DMS153 (cell line): ENCODE data around the gene B4GALNT4.
"Not testable (repeated sequence)": the region's sequence is repeated elsewhere in the genome, so short reads cannot be mapped to it uniquely, and the experiment has no call there.

ENCODE experiments used
- DNase-seq: peaks from one replicate; lab custom pipeline; 2025; lab: John Stamatoyannopoulos, UW

Gene B4GALNT4

DNA sequence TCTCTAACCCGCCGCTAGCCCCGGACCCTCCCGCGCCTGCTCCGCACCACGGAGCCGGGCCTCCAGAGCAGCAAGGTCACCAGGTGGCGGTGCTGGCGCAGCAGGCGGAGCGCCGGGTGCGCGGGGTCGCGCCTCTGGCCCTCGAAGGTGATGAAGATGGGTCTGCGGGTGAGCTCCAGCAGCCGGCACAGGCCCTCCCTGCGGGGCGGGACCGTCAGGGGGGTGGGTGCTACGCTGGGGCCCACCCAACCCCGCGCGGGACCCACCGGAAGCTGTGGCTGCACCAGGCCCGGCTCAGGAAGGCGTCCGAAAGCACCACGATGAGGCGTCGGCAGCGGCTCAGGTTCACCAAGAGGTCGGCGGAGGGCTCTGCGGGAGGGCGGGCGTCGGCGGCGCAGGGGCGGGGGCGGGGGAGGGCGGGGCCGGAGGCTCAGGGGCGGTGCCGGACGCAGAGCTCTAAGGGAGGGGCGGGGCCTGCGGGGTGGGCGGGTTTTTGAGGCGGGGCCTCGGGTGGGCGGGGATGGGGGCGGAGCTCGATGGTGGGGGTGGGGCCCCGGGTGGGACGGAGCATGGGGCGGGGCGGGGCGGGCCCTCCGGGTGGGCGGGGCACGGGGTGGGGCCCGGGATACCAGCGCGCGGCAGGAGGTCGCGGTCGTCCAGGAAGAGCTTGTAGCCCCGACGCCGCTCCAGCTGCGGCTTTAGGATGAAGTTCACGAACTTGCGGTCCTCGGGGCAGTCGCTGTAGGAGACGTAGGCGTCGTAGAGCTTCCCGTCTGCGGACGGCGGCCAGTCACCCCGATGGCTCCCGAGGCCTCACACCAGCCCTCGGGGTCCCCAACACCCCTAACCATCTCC is 37.7 kb downstream of the B4GALNT4 start:
- DNase-seq, result peak; percentile 21

DNA sequence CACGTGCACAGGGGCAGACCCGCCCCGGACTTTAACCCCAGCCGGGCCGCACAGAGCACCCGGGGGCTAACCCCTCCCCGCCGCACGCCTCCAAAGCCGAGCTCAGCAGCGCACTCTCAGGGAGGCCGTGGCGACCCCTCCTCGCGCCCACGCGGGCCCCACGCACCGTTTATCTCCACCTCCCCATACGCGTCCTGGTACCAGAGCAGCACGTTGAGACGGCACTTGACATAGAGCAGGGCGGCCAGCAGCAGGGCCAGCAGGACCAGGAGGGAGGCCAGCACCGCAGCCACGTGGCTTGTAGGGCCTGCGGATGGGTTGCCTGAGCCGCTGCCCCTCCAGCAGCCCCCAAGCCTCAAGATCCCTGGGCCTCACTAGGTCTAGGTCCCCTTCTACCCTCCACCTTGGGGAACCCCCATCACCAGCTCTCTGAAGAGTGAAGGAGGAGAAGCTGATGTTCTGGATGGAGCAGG is 38.4 kb downstream of the B4GALNT4 start:
- no peak for DNase-seq

DNA sequence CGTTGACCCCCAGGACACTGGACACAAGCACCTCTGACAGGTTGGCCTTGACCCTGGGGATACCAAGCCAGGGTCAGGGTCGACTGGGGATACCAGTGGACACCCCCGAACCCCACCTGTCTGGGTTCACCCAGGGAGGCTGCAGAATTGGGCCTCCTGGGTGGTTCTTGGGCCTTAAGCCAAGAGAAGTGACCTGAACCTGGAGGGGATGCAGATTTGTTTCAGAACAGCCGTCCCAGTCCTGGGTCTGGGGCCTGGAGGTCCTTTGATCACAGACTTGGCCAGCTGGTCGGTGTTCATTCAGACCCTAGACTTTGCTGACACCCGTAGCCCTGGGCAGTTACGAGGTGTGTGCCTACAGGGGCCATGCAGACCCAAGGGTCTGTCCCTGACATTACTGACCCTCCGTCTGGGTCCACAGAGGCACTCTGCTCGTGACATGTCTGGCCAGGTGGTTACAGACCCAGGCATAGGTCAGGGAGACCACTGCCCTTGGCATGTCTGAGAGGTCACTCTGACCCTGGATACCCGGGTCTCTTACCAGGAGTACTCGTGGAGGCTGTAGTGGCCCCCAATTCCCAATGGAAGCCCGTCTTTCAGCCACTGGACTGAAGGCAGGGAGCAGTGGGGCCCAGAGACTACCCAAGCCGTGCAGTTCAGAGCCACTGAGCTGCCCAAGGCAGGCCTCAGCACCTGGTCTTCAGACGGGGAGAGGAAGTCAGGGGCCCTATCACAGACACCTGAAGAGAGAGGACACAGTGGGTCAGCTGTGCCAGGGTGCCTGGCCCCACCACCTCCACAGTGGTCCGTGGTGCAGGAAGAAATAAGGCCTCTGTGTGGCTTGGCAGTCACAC is 39.1 kb downstream of the B4GALNT4 start:
- no peak for DNase-seq

DNA sequence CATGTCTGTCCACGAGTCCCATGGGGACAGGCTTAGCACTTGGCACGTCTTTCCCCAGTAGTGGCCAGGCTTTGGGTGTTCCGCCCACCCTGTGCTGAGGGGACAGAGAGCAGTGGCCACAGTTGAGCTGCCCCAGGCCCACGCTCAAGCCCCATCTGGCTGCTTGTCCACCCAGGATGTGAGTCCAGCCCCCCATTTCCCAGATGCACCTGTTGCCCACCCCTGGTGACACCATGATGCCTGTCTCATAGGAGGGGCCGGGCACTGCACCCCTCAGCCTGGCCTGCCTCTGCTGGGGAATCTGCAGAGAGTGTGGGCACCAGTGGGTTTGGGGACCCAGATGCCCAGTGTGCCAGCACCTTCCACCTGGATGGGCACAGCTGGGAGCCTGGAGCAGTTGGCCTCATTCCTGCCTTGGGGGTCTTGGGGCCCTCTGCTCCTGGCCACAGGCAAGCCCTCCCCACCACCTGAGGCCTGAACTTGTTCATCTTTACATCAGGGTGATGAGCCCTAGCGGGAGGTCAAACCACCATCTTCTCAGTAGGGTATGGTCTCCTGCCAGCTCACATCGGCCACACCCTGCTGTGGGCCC is 39.8 kb downstream of the B4GALNT4 start:
- no peak for DNase-seq

DNA sequence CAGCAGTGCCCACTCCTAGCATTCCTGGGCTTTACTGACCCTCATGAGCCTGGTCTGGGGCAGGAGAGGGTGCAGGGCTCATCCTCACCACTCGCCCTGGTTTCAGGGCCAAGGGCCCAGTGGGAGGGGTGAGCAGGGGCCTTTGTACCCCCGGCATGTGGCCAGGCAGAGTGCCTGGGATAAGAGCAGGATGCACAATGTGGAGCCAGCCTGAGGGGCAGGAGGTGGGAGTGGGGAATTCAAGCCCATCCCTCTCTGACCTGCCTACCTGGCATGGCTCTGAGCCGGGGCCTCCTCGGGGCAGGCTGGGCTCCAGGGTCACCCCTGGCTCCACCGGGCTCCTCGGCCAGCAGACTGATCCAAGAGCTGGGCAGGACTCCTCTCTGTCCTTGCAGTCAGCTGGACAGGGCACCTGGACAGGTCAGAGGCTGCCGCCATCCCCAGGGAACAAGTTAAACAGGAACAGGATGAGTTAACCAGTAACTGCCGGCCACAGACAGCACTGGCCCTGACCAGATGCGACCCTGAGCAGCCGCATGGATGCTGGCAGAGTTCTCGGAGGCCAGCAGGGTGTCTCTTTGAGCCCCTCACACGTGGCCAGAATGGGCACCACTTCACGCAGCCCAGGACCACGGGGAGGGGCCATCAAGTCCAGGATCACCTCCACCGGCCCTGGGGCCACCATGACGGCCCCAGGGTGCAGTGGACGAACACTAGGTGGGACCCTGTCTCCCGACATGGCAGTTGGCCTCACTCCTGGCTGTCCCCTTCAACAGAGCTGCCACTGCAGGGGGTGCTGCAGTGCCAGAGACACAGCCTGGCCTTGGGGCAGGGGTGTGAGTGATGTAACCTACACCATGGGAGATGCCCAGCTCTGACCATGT is 40.5 kb downstream of the B4GALNT4 start:
- DNase-seq, result no peak

DNA sequence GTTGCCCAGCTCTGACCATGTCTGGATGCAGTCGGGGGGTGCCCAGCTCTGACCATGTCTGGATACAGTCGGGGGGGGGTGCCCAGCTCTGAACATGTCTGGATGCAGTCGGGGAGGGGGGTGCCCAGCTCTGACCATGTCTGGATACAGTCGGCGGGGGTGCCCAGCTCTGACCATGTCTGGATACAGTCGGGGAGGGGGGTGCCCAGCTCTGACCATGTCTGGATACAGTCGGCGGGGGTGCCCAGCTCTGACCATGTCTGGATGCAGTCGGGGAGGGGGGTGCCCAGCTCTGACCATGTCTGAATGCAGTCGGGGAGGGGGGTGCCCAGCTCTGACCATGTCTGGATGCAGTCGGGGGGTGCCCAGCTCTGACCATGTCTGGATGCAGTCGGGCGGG is 41.4 kb downstream of the B4GALNT4 start:
- DNase-seq, result not testable (repeated sequence)

DNA sequence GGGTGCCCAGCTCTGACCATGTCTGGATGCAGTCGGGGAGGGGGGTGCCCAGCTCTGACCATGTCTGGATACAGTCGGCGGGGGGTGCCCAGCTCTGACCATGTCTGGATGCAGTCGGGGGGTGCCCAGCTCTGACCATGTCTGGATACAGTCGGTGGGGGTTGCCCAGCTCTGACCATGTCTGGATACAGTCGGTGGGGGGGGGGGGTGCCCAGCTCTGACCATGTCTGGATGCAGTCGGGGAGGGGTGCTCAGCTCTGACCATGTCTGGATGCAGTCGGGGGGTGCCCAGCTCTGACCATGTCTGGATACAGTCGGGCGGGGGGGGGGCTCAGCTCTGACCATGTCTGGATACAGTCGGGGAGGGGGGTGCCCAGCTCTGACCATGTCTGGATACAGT is 42.2 kb downstream of the B4GALNT4 start:
- DNase-seq, result not testable (repeated sequence)

DNA sequence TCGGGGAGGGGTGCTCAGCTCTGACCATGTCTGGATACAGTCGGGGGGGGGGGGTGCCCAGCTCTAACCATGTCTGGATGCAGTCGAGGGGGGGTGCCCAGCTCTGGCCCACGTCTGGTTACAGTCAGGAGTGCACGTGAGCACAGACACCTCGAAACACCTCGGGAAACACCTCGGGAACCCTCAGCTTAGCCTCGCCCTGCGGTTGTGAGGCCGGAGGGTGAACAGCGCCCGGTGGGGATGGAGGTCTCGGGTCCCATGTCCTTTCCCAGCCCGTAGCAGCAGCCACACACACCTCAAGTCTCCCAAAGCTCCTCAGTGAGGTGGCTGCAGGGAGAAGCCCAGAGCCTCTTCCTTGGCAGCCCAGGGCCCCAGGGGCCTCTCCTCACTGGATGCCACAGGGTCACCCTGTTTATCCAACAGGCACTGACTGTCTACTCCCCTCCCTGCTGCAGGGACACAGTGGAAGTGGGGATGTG is 43.4 kb downstream of the B4GALNT4 start:
- no peak for DNase-seq

DNA sequence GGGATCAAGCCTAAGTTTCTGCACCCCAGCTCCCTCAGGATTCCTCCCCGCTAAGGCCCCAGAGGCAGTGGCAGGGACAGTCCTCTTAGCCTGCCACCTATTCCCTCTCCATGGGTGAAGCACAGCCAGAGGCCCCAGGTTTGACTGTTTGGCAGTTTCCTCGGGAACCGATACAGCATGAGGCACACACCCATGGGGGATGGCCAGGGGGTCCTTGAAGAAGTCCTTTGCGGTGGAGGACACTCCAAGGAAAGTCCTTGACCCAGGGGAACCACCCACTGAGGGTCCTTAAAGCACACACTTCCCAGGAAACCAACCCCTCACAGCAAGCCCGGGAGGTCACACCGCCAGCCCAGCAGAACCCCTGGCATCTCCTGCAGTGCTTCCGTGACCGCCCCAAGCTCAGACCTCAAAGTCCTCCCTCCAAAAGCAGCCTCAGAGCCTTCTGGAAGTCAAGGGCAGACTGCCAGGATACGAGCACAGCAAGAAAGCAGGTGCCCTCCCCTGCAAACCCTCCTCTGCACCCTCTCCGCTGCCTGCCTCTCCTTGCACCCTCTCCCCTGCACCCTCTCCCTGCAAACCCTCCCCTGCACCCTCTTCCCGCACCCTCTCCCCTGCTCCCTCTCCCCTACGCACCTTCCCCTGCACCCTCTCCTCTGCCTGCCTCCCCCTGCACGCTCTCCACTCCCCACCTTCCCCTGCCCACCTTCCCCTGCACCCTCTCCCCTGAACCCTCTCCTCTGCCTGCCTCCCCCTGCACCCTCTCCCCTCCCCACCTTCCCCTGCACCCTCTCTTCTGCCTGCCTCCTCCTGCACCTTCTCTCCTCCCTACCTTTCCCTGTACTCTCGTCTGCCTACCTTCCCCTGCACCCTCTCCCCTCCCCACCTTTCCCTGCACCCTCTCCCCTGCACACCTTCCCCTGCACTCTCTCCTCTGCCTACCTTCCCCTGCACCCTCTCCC is 44.1 kb downstream of the B4GALNT4 start:
- DNase-seq, result no peak

DNA sequence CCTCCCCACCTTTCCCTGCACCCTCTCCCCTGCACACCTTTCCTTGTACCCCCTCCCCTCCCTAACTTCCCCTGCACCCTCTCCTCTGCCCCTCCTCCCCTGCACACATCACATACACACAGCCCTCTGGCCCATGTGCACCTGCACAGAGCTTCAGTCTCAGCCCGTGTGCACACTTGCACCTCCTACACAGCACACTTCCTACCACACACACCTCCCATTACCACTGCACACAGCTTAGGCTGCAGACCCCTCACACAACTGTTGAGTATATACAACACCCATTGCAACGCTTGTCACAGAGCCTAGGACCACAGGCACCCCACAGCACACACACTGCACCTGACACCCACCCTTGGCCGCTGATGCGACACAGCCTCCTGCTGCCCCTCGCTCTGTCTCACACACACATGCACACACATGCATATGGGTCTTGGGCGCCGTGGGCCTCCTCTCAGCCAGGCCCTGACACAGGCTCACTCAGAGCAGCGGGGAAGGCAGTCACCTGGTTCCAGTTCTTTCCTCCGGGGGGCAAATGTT is 45.1 kb downstream of the B4GALNT4 start:
- DNase-seq, result no peak

DNA sequence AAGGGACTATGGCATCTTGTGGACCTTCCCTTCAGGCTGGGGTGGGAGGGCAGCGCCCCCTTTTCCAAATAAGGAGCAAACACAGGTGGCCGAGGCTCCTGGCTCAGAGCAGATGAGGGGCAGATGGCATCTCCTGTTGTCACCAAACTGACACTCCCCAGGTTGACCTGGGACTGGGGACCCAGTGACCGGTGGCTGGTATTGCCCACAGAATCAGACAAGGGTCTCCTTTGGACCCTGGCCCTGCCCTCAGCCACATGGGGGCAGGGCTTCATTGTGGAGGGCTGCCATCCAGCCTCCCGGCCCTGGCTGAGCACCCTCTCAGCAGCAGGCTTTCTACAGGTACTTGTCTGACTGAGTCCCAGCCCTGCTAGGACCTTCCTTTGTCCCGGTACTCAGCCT is 46.3 kb downstream of the B4GALNT4 start:
- no peak for DNase-seq

DNA sequence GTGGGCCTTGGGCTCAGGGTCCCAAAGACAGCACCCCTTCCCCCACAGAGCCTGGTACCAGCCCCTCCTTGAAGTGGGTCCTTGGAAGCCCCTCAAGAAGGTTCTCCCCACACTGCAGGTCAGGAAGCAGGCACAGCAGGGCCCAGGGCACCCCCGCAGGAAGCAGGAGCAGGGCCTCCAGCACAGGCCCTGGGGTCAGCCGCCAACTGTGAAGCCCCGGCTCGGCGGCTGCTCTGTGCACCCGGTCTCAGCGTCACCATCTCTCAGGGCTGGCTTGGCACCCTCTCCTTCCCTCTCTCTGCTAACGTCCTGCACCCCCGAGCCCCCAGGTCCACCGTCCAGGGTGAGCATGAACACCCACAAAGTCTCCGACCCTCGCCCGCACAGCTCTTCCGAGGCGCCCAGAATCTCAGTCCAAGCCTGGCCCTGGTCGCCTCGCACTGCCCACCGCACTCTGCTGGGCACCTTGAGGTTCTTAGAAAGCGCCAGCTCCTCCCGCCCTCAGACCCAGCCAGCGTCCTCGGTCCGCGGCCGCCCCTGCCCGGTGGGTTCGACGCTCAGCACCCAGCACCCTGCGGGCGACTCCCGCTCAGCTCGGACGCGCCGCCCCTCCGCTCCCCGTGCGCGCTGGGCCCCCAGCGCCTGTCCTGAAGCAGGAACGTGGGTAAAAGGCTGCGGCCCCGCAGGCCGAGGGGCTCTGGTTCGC is 46.9 kb downstream of the B4GALNT4 start:
- no peak for DNase-seq

DNA sequence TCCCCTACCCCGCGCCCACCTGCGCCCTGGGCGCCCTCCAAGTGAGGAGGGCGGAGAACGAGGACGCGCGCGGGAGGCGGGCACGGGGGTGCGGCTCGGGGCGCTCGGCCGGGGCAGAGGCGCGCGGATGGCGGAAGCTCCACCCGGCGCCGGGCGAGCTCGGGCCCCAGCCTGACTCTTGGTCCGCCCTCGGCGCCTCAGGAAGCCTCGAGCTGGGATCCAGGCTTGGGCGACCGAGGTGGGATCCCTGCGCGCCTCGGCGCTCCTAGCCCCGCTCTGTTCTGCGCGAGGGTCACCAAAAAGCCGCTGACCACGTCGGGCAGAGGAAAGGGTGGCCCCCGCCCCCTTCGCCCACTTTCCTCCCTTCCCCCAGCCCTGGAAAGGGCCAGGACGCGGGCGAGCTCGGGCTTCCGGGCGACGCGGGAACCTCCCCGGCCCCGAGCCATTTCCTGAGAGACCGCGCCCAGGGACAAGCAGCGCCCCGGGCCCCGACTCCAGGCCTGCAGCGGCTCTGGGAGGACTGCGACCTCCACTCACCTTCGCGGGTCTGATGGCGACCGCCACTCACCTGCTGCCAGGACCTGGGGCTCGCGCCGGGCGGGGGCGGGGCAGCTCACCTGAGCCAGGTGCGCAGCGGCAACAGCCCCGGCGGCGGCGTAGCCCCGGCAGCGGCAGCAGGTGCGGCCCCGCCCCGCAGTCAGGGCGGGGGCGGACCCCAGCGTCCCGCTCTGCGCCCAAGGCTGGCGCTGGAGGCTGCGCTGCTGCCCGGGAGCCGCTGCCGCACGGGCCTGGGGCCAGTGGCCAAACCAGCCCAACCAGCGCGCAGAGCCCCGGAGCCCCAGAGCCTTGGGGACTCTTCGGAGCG is 47.7 kb downstream of the B4GALNT4 start:
- DNase-seq, result peak; percentile 45

DNA sequence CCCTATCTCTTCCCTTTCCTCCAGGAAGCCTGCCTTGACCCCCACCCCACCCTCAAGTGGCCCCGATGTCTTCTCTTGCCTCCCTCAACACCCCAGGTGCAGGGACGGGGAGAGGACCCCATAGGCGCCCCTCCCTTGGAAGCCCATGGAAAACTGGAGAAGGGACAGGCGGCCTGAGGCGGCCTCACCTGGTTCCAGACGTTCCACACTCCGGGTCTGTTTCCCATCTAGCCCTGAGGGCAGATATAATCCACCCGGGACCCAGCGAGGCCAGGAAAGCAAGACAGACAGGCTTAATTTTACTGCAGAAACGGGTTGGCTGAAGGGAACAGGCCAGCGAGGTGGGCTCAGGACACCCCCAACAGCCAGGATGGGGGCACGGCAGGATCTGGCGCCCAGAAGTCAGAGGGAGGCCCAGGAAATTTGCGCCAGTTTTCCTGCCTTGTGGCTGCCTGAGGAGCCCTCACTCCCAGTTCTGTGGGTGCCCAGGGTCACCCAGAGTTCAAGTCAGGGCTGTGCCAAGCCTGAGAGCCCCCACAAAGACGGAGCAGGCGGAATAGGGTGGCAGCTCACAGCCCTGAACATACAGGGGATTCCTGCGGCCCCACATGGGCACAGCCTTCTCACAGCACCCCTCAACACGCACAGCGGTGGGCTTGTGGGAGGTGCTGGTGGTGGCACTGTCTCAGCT is 48.5 kb downstream of the B4GALNT4 start:
- DNase-seq, result no peak

DNA sequence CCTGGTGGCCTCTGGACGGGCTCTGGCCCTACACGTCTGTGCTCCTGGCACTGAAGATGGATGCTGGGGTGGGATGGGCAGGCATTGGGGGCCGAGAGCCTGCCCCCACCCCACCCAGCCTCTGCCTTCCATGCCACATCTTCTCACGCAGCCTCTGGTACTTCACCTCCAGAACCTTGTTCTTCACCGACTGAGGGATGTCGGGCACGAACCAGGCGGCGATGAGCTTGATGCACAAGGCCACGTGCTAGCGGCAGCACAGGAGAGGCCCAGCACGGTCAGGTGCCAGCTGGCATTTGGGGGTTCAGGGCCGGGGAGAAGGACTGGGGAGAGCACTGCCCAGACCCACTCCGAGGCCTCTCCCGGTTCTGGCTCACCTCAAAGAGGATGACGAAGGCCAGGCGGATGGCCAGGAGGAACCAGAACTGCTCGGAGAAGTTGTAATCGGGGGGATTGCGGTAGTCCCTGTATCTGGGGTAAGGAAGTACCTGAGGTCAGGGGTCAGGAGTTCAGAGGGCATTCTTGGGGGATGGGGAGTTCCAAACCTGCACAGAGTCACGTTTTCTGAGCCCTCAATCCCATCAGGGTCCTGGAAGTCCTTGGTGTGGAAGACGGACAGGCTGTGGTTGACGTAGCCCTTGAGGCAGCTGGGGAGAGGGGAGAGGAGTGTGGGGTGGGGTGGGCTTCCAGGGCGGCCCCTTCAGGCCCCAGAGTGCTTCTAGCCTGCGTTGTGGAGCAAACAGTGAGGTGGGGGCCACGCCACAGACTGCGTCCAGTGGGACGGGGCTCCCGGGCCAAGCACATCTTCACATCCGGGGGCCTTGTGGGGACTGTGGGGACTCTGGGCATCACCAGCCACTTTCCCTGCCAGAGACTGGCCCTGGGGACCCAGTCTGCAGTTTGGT is 49.3 kb downstream of the B4GALNT4 start:
- no peak for DNase-seq

DNA sequence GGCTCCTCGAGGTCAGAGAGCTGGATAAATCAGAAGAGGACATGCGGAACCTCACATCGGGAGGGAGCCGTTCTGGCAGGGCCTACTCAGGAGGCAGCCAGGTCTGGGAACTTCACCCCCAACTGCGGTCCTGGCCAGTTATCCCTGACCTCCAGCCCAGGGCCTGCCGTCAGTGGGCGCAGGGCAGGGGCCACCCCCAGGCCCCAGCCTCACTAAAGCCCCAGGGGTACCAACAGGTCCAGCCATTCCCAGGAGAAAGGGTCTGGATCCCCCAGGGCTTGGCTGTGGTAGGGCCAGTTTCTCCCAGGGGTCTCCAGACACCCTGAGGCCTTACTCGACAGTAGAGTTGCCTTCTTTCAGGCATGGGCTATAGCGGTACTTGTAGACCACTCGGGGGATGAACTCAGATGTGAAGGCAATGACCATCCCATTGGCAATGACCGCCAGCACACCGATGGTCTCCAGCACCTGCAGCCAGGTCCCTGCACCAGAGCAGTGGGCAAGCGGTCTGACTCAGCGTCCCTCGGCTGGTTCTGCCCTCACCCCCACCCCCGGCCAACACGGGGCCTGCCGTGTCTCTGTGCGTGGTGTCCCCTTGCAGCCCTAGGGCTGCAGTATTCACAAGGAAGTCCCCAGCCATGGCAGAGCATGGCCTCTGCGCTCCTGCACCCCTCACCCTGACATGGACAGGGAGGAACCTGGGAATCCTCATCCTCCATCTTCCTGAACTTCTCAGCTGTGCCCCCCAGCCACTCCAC is 50.1 kb downstream of the B4GALNT4 start:
- no peak for DNase-seq
